HCT116 (cell line): ENCODE measurements around the gene SLC7A7. TPM values are rescaled to one million over a fixed set of nuclear protein-coding genes. Genes with fewer than 3 reads are reported as not detected.

Experiments
- ATAC-seq: fragments of 200-7000 bp; cut with Tn5 transposase; 2 replicates; pipeline ENCODE4 v1.9.1; 2020; ENCODE audit warnings: mild to moderate bottlenecking, moderate library complexity
- BruUV-seq: library from RNA; stranded (reverse); fragments of 400-500 nt; replicated peaks from 2 replicates; lab custom pipeline; 2021; lab: Mats Ljungman, UMichigan
- CTCF ChIA-PET: fragments of 300-600 bp; sonication (Branson Sonifier 250); formaldehyde crosslinking; loops from one replicate; lab custom pipeline; 2021; ENCODE audit warnings: antibody characterized with exemption; lab: Charles Lee
- POLR2A ChIA-PET: fragments of 300-600, 350-600 bp; sonication (Branson Sonifier 250); formaldehyde crosslinking; loops from one replicate; lab custom pipeline; 2021; ENCODE audit warnings: antibody characterized with exemption; lab: Charles Lee
- RAD21 ChIA-PET, 2 experiments: fragments of 300-600 bp; sonication (Branson Sonifier 250); formaldehyde crosslinking; loops; one replicate each; lab custom pipeline; 2023; ENCODE audit warnings: low total read pairs in 2 of 2; ENCODE audit not compliant: uncharacterized antibody in 2 of 2, unreplicated experiment in 2 of 2, low non-redundant PET in 1 of 2; lab: Charles Lee
- DNase-seq: peaks from one replicate; pipeline ENCODE4 v3.0.0-alpha.2; 2010; ENCODE audit warnings: low read depth, low spot score
- H2AFZ ChIP-seq: fragments of 200-600 bp; shearing (Covaris generic), sonication (generic); 2 replicates; pipeline ENCODE4 v1.6.1; 2017; ENCODE audit warnings: low read depth, mixed run types, mixed read lengths, antibody characterized with exemption, low read length; ENCODE audit not compliant: poor library complexity, severe bottlenecking
- H3K27ac ChIP-seq: 2 replicates; pipeline ENCODE4 v1.5.1; 2012; ENCODE audit warnings: low read depth, low read length
- H3K27me3 ChIP-seq: fragments of 200-600 bp; sonication (generic); 2 replicates; pipeline ENCODE4 v1.6.1; 2016; ENCODE audit warnings: mixed run types, low read length, mixed read lengths; ENCODE audit not compliant: insufficient read depth
- H3K36me3 ChIP-seq, 2 experiments: fragments of 200-500 bp in 1 of 2; fragments of 200-600 bp in 1 of 2; sonication (Bioruptor generic) in 1 of 2; sonication (generic) in 1 of 2; 2 replicates each; pipeline versions ENCODE4 v1.5.1 to v1.6.1; 2014 to 2016; ENCODE audit warnings: low read length in 2 of 2, inconsistent platforms in 1 of 2, mixed read lengths in 1 of 2, mixed run types in 1 of 2; ENCODE audit not compliant: insufficient read depth in 2 of 2, control insufficient read depth in 1 of 2
- H3K4me1 ChIP-seq, 2 experiments: fragments of 200-600 bp in 1 of 2; sonication (generic) in 1 of 2; 2 replicates each; pipeline versions ENCODE4 v1.5.1 to v1.6.1; 2012 to 2017; ENCODE audit warnings: low read length in 2 of 2, inconsistent platforms in 1 of 2, mild to moderate bottlenecking in 1 of 2, mixed read lengths in 1 of 2, mixed run types in 1 of 2, moderate library complexity in 1 of 2; ENCODE audit not compliant: insufficient read depth in 2 of 2, control insufficient read depth in 1 of 2
- H3K4me2 ChIP-seq: fragments of 200-600 bp; sonication (generic); 2 replicates; pipeline ENCODE4 v1.6.1; 2017; ENCODE audit warnings: mixed run types, low read length, mixed read lengths
- H3K4me3 ChIP-seq, 2 experiments: fragments of 200-600 bp in 1 of 2; sonication (generic) in 1 of 2; replicated peaks in 1 of 2; 2 replicates each; pipeline ENCODE4 v1.5.1; 2011 to 2016; ENCODE audit warnings: low read length in 2 of 2, control low read depth in 1 of 2, low read depth in 1 of 2, mild to moderate bottlenecking in 1 of 2, mixed read lengths in 1 of 2, mixed run types in 1 of 2
- H3K79me2 ChIP-seq: fragments of 200-600 bp; sonication (generic); 2 replicates; pipeline ENCODE4 v1.6.1; 2017; ENCODE audit warnings: mild to moderate bottlenecking, mixed run types, low read length, moderate library complexity, mixed read lengths; ENCODE audit not compliant: insufficient read depth
- H3K9ac ChIP-seq: fragments of 200-600 bp; sonication (generic); 2 replicates; pipeline ENCODE4 v1.6.1; 2016; ENCODE audit warnings: low read length, mixed read lengths
- H3K9me2 ChIP-seq: fragments of 200-600 bp; sonication (generic), shearing (Covaris generic); 2 replicates; pipeline ENCODE4 v1.6.1; 2017; ENCODE audit warnings: mixed run types, mild to moderate bottlenecking, moderate library complexity; ENCODE audit not compliant: insufficient read depth
- H3K9me3 ChIP-seq, 2 experiments: fragments of 200-500 bp in 1 of 2; fragments of 200-600 bp in 1 of 2; sonication (Bioruptor generic) in 1 of 2; sonication (generic) in 1 of 2; 2 replicates each; pipeline ENCODE4 v1.6.1; 2014 to 2017; ENCODE audit warnings: low read length in 2 of 2, mixed read lengths in 2 of 2, inconsistent platforms in 1 of 2, low read depth in 1 of 2, mild to moderate bottlenecking in 1 of 2, mixed run types in 1 of 2, moderate library complexity in 1 of 2; ENCODE audit not compliant: control insufficient read depth in 1 of 2, insufficient read depth in 1 of 2
- H4K20me1 ChIP-seq: fragments of 200-600 bp; sonication (generic), shearing (Covaris generic); 2 replicates; pipeline ENCODE4 v1.6.1; 2017; ENCODE audit warnings: mixed run types, mild to moderate bottlenecking, moderate library complexity; ENCODE audit not compliant: insufficient read depth
- ATF3 ChIP-seq: IDR thresholded peaks from 2 replicates; pipeline ENCODE4 v1.6.1; 2012
- CBX3 ChIP-seq: IDR thresholded peaks from 2 replicates; pipeline ENCODE4 v1.6.1; 2012; ENCODE audit warnings: low read depth
- CEBPB ChIP-seq: IDR thresholded peaks from 2 replicates; pipeline ENCODE4 v1.6.1; 2012; ENCODE audit warnings: low read depth
- EGR1 ChIP-seq: IDR thresholded peaks from 2 replicates; pipeline ENCODE4 v1.6.1; 2012; ENCODE audit warnings: low read depth
- ELF1 ChIP-seq: IDR thresholded peaks from 2 replicates; pipeline ENCODE4 v1.6.1; 2012; ENCODE audit warnings: low read depth, borderline replicate concordance
- EZH2 ChIP-seq: fragments of 200-600 bp; sonication (generic); IDR thresholded peaks from 2 replicates; pipeline ENCODE4 v1.6.1; 2017; ENCODE audit warnings: antibody characterized with exemption, mixed run types
- EZH2phosphoT487 ChIP-seq: fragments of 200-600 bp; IDR thresholded peaks from 2 replicates; pipeline ENCODE4 v1.6.1; 2018; ENCODE audit warnings: antibody characterized with exemption, borderline replicate concordance
- POLR2A ChIP-seq: IDR thresholded peaks from 2 replicates; pipeline ENCODE4 v1.7.0; 2011; ENCODE audit warnings: borderline replicate concordance; ENCODE audit not compliant: insufficient read depth, insufficient read length; ENCODE audit errors: extremely low read depth
- POLR2AphosphoS5 ChIP-seq: IDR thresholded peaks from 2 replicates; pipeline ENCODE4 v1.6.1; 2011; ENCODE audit warnings: mild to moderate bottlenecking, low read depth, low read length, moderate library complexity
- RAD21 ChIP-seq: IDR thresholded peaks from 2 replicates; pipeline ENCODE4 v1.6.1; 2012; ENCODE audit warnings: low read depth, mild to moderate bottlenecking
- SIN3A ChIP-seq: IDR thresholded peaks from 2 replicates; pipeline ENCODE4 v1.6.1; 2012; ENCODE audit warnings: low read depth
- SP1 ChIP-seq: IDR thresholded peaks from 2 replicates; pipeline ENCODE4 v1.6.1; 2012; ENCODE audit warnings: low read depth
- TCF7L2 ChIP-seq: IDR thresholded peaks from 2 replicates; pipeline ENCODE4 v1.7.0; 2011; ENCODE audit warnings: borderline replicate concordance, inconsistent platforms; ENCODE audit not compliant: insufficient read depth, insufficient read length; ENCODE audit errors: extremely low read depth
- YY1 ChIP-seq: IDR thresholded peaks from 2 replicates; pipeline ENCODE4 v1.6.1; 2011; ENCODE audit warnings: low read length, low read depth, moderate library complexity, mild to moderate bottlenecking; ENCODE audit not compliant: insufficient replicate concordance; ENCODE audit errors: extremely low read depth
- ZFX ChIP-seq: fragments of 450-650 bp; IDR thresholded peaks from 2 replicates; pipeline ENCODE4 v1.6.1; 2017
- ZNF274 ChIP-seq: fragments of 200-500 bp; sonication (Bioruptor generic); IDR thresholded peaks from 2 replicates; pipeline ENCODE4 v1.6.1; 2014; ENCODE audit warnings: mild to moderate bottlenecking, low read depth, low read length, inconsistent platforms
- intact Hi-C: fragments of 100-400 bp; cut with micrococcal nuclease; formaldehyde crosslinking; loops from 2 replicates; pipeline ENCODE4 v1.10.0; 2022
- total RNA-seq: library from RNA; stranded (reverse); gene quantifications from one replicate; pipeline ENCODE4 v1.2.1, GENCODE V29; 2021; ENCODE audit not compliant: unreplicated experiment
- TF ChIP-seq, protein P1 (sequence below), 3 experiments: fragments of 200-600 bp in 1 of 3; sonication (generic) in 1 of 3; IDR thresholded peaks in 2 of 3; conservative IDR thresholded peaks in 1 of 3; 2 replicates each; pipeline ENCODE4 v1.5.1; 2012 to 2017; ENCODE audit warnings: low read depth in 2 of 3, low read length in 2 of 3, antibody characterized with exemption in 1 of 3, borderline replicate concordance in 1 of 3, control low read depth in 1 of 3, mild to moderate bottlenecking in 1 of 3, mixed read lengths in 1 of 3, mixed run types in 1 of 3, moderate library complexity in 1 of 3; ENCODE audit not compliant: insufficient read depth in 1 of 3
- TF ChIP-seq, protein P2 (sequence below): IDR thresholded peaks from 2 replicates; pipeline ENCODE4 v1.6.1; 2012

Gene SLC7A7
- total RNA-seq, 1 experiment from 2014 or later, result 0.27 TPM

DNA sequence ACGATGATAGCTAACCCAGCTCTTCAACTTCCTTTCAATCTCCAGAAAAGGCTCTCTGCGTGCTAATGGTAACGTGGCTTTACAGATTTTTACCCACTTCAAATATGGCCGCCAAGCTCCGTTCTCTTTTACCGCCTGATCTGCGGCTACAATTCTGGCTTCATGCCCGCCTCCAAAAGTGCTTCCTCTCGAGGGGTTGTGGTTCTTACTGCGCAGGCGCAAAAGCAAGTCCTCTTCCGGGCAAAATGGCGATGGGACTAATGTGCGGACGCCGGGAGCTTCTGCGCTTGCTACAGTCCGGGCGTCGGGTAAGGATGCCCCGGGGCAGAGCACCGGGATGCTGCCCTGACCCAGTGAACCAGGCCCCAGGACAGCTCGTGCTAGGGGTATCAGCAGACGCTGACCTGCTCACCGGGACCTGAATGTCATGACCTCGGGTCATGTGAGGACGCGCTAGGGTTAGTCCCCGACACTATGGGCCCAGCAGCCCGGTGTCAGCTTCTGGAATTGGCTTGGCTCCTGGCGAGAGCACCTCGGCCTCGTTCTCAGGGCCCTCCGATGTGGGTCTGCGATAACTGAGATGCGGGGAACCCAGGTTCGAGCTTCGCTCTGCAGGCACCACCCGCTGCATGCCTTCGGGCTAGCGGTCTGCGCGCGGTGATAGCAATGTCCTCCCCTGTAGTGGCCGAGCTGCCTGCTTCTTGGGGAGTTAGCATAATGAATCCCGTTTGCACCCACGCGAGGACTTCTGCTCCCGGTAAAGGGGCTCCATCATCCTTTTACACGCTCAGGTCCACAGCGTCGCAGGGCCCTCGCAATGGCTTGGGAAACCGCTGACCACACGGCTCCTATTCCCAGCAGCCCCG lies 48.5 kb downstream of the SLC7A7 start, which contains the start of gene OXA1L:
Gene OXA1L (plus strand): TSS at position 232 of the 866 bp plus-strand sequence. CDS start 14 bp downstream, at position 246.
- H3K4me3 ChIP-seq, result peak within 1 kb of the TSS; percentile 87 to 96
- ChIA-PET RAD21 (interaction anchor here (0.6 kb wide), 2 partner anchors 57 to 215 kb away, joined by 3 read pairs; no protein-coding TSS in a partner anchor), POLR2A (interaction anchor here (0.5 to 1.5 kb wide), 9 partner anchors 11 to 383 kb away, joined by 3 to 4 read pairs (median 3); no protein-coding TSS in a partner anchor), CTCF (interaction anchor here (0.6 to 2.2 kb wide), 4 partner anchors 54 to 197 kb away, joined by 3 to 9 read pairs (median 6); no protein-coding TSS in a partner anchor)
- BruUV-seq, result TSS peak; percentile 46
- intact Hi-C loops, result loop anchor here (2.0 to 5.0 kb wide), 2 partner anchors 86 to 194 kb away; no protein-coding TSS in a partner anchor
- no peaks in the 10 kb centered on the region for H3K27me3 ChIP-seq
- H3K27ac ChIP-seq, result peak within 1 kb of the TSS; percentile 71
- peak within 1 kb of the TSS; percentile 92 for H3K4me2 ChIP-seq
- peak; percentile 95 for DNase-seq
- H4K20me1 ChIP-seq, result no peaks in the 10 kb centered on the region
- H3K79me2 ChIP-seq, result peaks cover 32% of the 10 kb centered on the region
- ATAC-seq, result peak; percentile 80
- H3K9me2 ChIP-seq, result no peaks in the 10 kb centered on the region
- H3K9ac ChIP-seq, result peak within 1 kb of the TSS; percentile 76
- peaks cover 0 to 4% of the 10 kb centered on the region in 2 experiments; a peak in 1 of 4 replicates for H3K9me3 ChIP-seq
- peak; percentile 77; the same call in 1 of the 2 replicates for TF ChIP-seq SIN3A
- no peak; the same call in 1 of the 2 replicates for TF ChIP-seq ELF1
- TF ChIP-seq CEBPB, result no peak
- peak; percentile 47; the same call in 1 of the 2 replicates for TF ChIP-seq EGR1
- peak; percentile 97 for TF ChIP-seq YY1
- TF ChIP-seq ZFX, result peak; percentile 62
- TF ChIP-seq ATF3, result no peak
- TF ChIP-seq ZNF274, result no peak
- no peak for TF ChIP-seq TCF7L2
- no peak for TF ChIP-seq RAD21
- peak; percentile 66; the same call in 1 of the 2 replicates for TF ChIP-seq POLR2AphosphoS5
- TF ChIP-seq, protein P1, sequence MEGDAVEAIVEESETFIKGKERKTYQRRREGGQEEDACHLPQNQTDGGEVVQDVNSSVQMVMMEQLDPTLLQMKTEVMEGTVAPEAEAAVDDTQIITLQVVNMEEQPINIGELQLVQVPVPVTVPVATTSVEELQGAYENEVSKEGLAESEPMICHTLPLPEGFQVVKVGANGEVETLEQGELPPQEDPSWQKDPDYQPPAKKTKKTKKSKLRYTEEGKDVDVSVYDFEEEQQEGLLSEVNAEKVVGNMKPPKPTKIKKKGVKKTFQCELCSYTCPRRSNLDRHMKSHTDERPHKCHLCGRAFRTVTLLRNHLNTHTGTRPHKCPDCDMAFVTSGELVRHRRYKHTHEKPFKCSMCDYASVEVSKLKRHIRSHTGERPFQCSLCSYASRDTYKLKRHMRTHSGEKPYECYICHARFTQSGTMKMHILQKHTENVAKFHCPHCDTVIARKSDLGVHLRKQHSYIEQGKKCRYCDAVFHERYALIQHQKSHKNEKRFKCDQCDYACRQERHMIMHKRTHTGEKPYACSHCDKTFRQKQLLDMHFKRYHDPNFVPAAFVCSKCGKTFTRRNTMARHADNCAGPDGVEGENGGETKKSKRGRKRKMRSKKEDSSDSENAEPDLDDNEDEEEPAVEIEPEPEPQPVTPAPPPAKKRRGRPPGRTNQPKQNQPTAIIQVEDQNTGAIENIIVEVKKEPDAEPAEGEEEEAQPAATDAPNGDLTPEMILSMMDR (IDR thresholded peaks at IDR 0.05 in 2 of 3, conservative IDR thresholded peaks at IDR 0.05 in 1 of 3; ENCODE audit: borderline replicate concordance in 1 of 3, insufficient read depth in 1 of 3, low read depth in 2 of 3, low read length in 2 of 3), result no peak
- no peak for TF ChIP-seq EZH2
- TF ChIP-seq, protein P2, sequence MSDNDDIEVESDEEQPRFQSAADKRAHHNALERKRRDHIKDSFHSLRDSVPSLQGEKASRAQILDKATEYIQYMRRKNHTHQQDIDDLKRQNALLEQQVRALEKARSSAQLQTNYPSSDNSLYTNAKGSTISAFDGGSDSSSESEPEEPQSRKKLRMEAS, result peak; percentile 85
- no peak for TF ChIP-seq SP1
- TF ChIP-seq POLR2A, result peak; percentile 95
- no peak for TF ChIP-seq CBX3
- TF ChIP-seq EZH2phosphoT487, result no peak
- no peak within 1 kb of the TSS for H2AFZ ChIP-seq
- H3K36me3 ChIP-seq, result peaks cover 31 to 35% of the 10 kb centered on the region in 2 experiments
- H3K4me1 ChIP-seq, result peaks cover 4 to 19% of the 10 kb centered on the region in 2 experiments; a peak in 3 of 4 replicates
